Heart left ventricle (tissue), 13 donors: ENCODE data around the gene FAM3D.

Experiments
- CTCF ChIP-seq, 12 donors: fragments of 200-600 bp; sonication (generic) in 4 of 12; IDR thresholded peaks; one replicate each; pipeline versions ENCODE4 v1.5.0 to v1.8.0; 2018 to 2022; ENCODE audit warnings: antibody characterized with exemption in 12 of 12, mild to moderate bottlenecking in 5 of 12
- POLR2A ChIP-seq, 2 donors: fragments of 450-650 bp; IDR thresholded peaks; one replicate each; pipeline ENCODE4 v1.6.1; 2017; ENCODE audit warnings: antibody characterized with exemption in 2 of 2, mild to moderate bottlenecking in 2 of 2, moderate library complexity in 2 of 2
- donor health status: ischemic (EF 13 %, LVEDD 7.1; RV severe dilation, severe dysfunction).
- donor health status: DM: no; HTN: yes; CAD: no.
- donor health status: DM: no; HTN: no; CAD: no.
- donor health status: ischemic (EF 25% LVEDD 6.9; RV normal size, moderate dysfunction).
- donor health status: ischemic (EF 25% LVEDD 5.7; RV mildly dilated, moderate dysfunction).
- donor health status: ischemic (EF 35%, LVEDD 5.7; RV mildly dilated, moderate dysfunction).
- donor health status: nonischemic (EF 11% LVEDD 7.7; RV severe dilation, severe dysfunction).
- donor health status: DM: yes; HTN: yes; CAD: no.
- donor health status: PGD.
- donor health status: ischemic (EF 29% LVEDD 5.4; RV normal size, mild dysfunction).
- donor health status: nonischemic (EF 23%, LVEDD 6.1; RV moderate dilation, normal function).

GRCh38 chr3:58654466-58654865 lies 12.1 kb downstream of the FAM3D start:
- TF ChIP-seq POLR2A (IDR thresholded peaks at IDR 0.05), result no peak
- TF ChIP-seq CTCF (IDR thresholded peaks at IDR 0.05), result no peak
